A673 (cell line): ENCODE results near the gene PCCA.

ENCODE experiments used
- EZH2 ChIP-seq: fragments of 200-600 bp; sonication (generic); IDR thresholded peaks from 2 replicates; pipeline ENCODE4 v1.6.1; 2017; ENCODE audit warnings: borderline replicate concordance, low read depth, mild to moderate bottlenecking, mixed read lengths, antibody characterized with exemption, low read length; ENCODE audit not compliant: poor library complexity, severe bottlenecking
- TF ChIP-seq, protein P1 (sequence below): fragments of 300-800, 200-600 bp; sonication (generic); conservative IDR thresholded peaks from 2 replicates; pipeline ENCODE4 v1.5.1; 2017; ENCODE audit warnings: low read depth, mild to moderate bottlenecking, antibody characterized with exemption, low read length, moderate library complexity, mixed read lengths

DNA sequence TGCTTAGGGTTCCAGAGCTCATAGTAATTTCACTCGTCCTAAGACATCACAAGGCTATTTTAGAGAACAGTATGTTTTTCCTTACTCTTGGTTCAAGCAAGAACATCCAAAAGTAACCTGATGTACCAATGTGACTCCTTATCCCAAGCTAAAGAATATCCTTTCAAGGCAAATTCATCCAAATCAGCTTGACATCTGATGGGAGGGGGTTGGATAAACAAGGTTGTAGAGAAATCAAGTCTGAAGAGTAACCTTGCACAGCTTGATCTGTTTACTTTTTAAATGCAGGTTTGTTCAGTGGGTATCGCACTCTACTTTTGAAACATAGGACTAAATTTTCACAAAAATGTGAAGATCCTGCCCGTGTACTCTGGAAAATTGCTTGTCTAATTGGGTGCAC is 298.5 kb downstream of the PCCA start:
- TF ChIP-seq, protein P1, sequence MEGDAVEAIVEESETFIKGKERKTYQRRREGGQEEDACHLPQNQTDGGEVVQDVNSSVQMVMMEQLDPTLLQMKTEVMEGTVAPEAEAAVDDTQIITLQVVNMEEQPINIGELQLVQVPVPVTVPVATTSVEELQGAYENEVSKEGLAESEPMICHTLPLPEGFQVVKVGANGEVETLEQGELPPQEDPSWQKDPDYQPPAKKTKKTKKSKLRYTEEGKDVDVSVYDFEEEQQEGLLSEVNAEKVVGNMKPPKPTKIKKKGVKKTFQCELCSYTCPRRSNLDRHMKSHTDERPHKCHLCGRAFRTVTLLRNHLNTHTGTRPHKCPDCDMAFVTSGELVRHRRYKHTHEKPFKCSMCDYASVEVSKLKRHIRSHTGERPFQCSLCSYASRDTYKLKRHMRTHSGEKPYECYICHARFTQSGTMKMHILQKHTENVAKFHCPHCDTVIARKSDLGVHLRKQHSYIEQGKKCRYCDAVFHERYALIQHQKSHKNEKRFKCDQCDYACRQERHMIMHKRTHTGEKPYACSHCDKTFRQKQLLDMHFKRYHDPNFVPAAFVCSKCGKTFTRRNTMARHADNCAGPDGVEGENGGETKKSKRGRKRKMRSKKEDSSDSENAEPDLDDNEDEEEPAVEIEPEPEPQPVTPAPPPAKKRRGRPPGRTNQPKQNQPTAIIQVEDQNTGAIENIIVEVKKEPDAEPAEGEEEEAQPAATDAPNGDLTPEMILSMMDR: no peak
- no peak for TF ChIP-seq EZH2
